Endothelial cell of umbilical vein (primary cell): ENCODE results near the gene STPG4. TPM values are rescaled to one million over a fixed set of nuclear protein-coding genes. Genes with fewer than 3 reads are reported as not detected.

Source experiments
- BruUV-seq: library from RNA; stranded (reverse); fragments of 400-500 nt; replicated peaks from 2 replicates; lab custom pipeline; 2021; lab: Mats Ljungman, UMichigan
- CTCF ChIA-PET: fragments of 300-600, 350-600 bp; sonication (Branson Sonifier 250); formaldehyde crosslinking; loops from one replicate; lab custom pipeline; 2021; ENCODE audit warnings: antibody characterized with exemption, inconsistent platforms; lab: Charles Lee
- POLR2A ChIA-PET: fragments of 300-600, 350-600 bp; sonication (Branson Sonifier 250); formaldehyde crosslinking; loops from one replicate; lab custom pipeline; 2021; ENCODE audit warnings: antibody characterized with exemption, inconsistent platforms; lab: Charles Lee
- DNase-seq: peaks from one replicate; pipeline ENCODE4 v3.0.0-alpha.2; 2011; ENCODE audit warnings: low read depth, low spot score
- FAIRE-seq: peaks from 2 replicates; lab custom pipeline; 2011; peaks lifted over from hg19 to GRCh38; lab: Jason Lieb, UNC
- H2AFZ ChIP-seq: 2 replicates; pipeline ENCODE4 v1.6.0; 2012; ENCODE audit warnings: low read depth, low read length, control low read depth, inconsistent platforms
- H3K27ac ChIP-seq: 2 replicates; pipeline ENCODE4 v1.5.1; 2011; ENCODE audit warnings: low read depth, mild to moderate bottlenecking, control low read depth, low read length, moderate library complexity; ENCODE audit not compliant: insufficient read depth
- H3K27me3 ChIP-seq, 2 experiments: 2 replicates each; pipeline versions ENCODE4 v1.6.0 to v1.6.1; 2011; ENCODE audit warnings: low read length in 2 of 2, mixed read lengths in 1 of 2; ENCODE audit not compliant: control insufficient read depth in 2 of 2, insufficient read depth in 2 of 2
- H3K36me3 ChIP-seq, 2 experiments: 2 replicates in 1 of 2; 3 replicates in 1 of 2; pipeline ENCODE4 v1.5.1; 2011; ENCODE audit warnings: low read length in 2 of 2, mild to moderate bottlenecking in 1 of 2, moderate library complexity in 1 of 2; ENCODE audit not compliant: control insufficient read depth in 2 of 2, insufficient read depth in 2 of 2; ENCODE audit errors: extremely low read depth in 1 of 2
- H3K4me1 ChIP-seq: 3 replicates; pipeline ENCODE4 v1.5.1; 2011; ENCODE audit warnings: mild to moderate bottlenecking, low read length; ENCODE audit not compliant: control insufficient read depth, insufficient read depth; ENCODE audit errors: extremely low read depth
- H3K4me2 ChIP-seq: 2 replicates; pipeline ENCODE4 v1.6.1; 2011; ENCODE audit warnings: low read length, control low read depth, mixed read lengths; ENCODE audit not compliant: insufficient read depth
- H3K4me3 ChIP-seq, 3 experiments: fragments of 200-600 bp in 1 of 3; sonication (generic), shearing (Covaris generic) in 1 of 3; replicated peaks in 1 of 3; 2 replicates each; pipeline ENCODE4 v1.5.1; 2011 to 2016; ENCODE audit warnings: control low read depth in 3 of 3, low read length in 3 of 3, mild to moderate bottlenecking in 2 of 3, inconsistent platforms in 1 of 3, low read depth in 1 of 3, moderate library complexity in 1 of 3; ENCODE audit not compliant: insufficient read depth in 1 of 3
- H3K79me2 ChIP-seq: 2 replicates; pipeline ENCODE4 v1.6.0; 2012; ENCODE audit warnings: low read length, inconsistent platforms; ENCODE audit not compliant: control insufficient read depth, insufficient read depth
- H3K9ac ChIP-seq: replicated peaks from 2 replicates; pipeline ENCODE3; 2011; ENCODE audit warnings: low read length, control low read depth; ENCODE audit not compliant: insufficient read depth; ENCODE audit errors: extremely low read depth
- H3K9me1 ChIP-seq: replicated peaks from 3 replicates; pipeline ENCODE4 v1.6.0; 2011; ENCODE audit warnings: mild to moderate bottlenecking, low read length; ENCODE audit not compliant: control insufficient read depth, insufficient read depth; ENCODE audit errors: extremely low read depth
- H3K9me3 ChIP-seq: replicated peaks from 2 replicates; pipeline ENCODE4 v1.5.1; 2012; ENCODE audit warnings: low read length, inconsistent platforms; ENCODE audit not compliant: control insufficient read depth, insufficient read depth
- H4K20me1 ChIP-seq: replicated peaks from 2 replicates; pipeline ENCODE3; 2011; ENCODE audit warnings: mild to moderate bottlenecking, low read length; ENCODE audit not compliant: control insufficient read depth, insufficient read depth; ENCODE audit errors: extremely low read depth
- EZH2 ChIP-seq: IDR thresholded peaks from 2 replicates; pipeline ENCODE4 v1.6.1; 2012; ENCODE audit warnings: borderline replicate concordance, low read depth, mild to moderate bottlenecking, moderate library complexity, low read length, inconsistent platforms; ENCODE audit not compliant: severe bottlenecking
- FOS ChIP-seq: IDR thresholded peaks from 2 replicates; pipeline ENCODE4 v1.6.1; 2011; ENCODE audit warnings: mild to moderate bottlenecking, low read length, moderate library complexity, borderline replicate concordance; ENCODE audit not compliant: insufficient read depth
- JUN ChIP-seq: IDR thresholded peaks from 2 replicates; pipeline ENCODE4 v1.6.1; 2011; ENCODE audit warnings: borderline replicate concordance, low read depth; ENCODE audit not compliant: insufficient read length, insufficient read depth
- MYC ChIP-seq: IDR thresholded peaks from one replicate; pipeline ENCODE4 v1.6.1; 2011; ENCODE audit warnings: mild to moderate bottlenecking, low read depth, low read length
- POLR2A ChIP-seq: IDR thresholded peaks from 2 replicates; pipeline ENCODE4 v1.6.1; 2012; ENCODE audit warnings: low read depth, mild to moderate bottlenecking, control low read depth, low read length
- POLR2AphosphoS5 ChIP-seq: IDR thresholded peaks from 2 replicates; pipeline ENCODE4 v1.6.1; 2012; ENCODE audit warnings: low read depth, mild to moderate bottlenecking, control low read depth, low read length, moderate library complexity; ENCODE audit not compliant: insufficient read depth
- dilution Hi-C: fragments of 300-500 bp; cut with MboI; formaldehyde crosslinking; loops from one replicate; pipeline ENCODE4 v1.15.0; 2019; ENCODE audit warnings: low sequenced_read_pairs; ENCODE audit not compliant: extremely low pct_ligation_motif_present
- intact Hi-C: fragments of 100-400 bp; cut with micrococcal nuclease; formaldehyde crosslinking; loops from one replicate; pipeline ENCODE4 v1.10.0; 2022
- polyA plus RNA-seq, 4 experiments: library from polyadenylated mRNA; depleted of rRNA in 3 of 4; stranded (reverse) in 3 of 4; unstranded in 1 of 4; fragments of >200 nt; gene quantifications; 2 replicates each; pipeline versions ENCODE4 v1.2.1 to v1.2.3, GENCODE V29; 2011 to 2012; ENCODE audit warnings: missing spikeins in 1 of 4
- total RNA-seq: library from RNA; stranded (reverse); gene quantifications from 2 replicates; pipeline ENCODE4 v1.2.3, GENCODE V29; 2021
- TF ChIP-seq, protein P1 (sequence below), 2 donors: IDR thresholded peaks; 1 replicate in 1 of 2; 2 replicates in 1 of 2; pipeline ENCODE4 v1.5.1; 2011; ENCODE audit warnings: low read length in 2 of 2, mild to moderate bottlenecking in 2 of 2, moderate library complexity in 2 of 2, control low read depth in 1 of 2, inconsistent platforms in 1 of 2, low read depth in 1 of 2; ENCODE audit not compliant: insufficient read depth in 1 of 2; ENCODE audit errors: extremely low read depth in 1 of 2

The STPG4 gene
- total and polyA plus RNA-seq, 2 donors (not counting 3 experiments of a cell fraction or from before 2014, with no cell fraction given): 0.53 TPM; not detected in 1

DNA sequence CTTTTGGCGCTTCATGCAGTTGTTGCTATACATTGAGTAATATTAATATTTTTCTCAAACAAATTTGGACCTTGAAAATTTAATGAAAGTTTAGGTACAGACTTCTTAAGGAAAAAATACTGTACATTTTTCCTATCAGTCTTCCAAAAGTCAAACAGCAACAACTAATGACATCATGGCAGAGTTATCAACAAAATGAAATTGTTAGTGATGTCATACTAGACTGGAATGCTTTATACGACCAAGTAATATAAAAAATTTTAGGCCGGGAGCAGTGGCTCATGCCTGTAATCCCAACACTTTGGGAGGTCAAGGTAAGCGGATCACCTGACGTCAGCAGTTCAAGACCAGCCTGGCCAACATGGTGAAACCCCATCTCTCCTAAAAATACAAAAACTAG lies 12.0 kb upstream of the STPG4 start:
- CTCF ChIA-PET: no interaction called here

More for the DNA sequence above, 12.0 kb upstream of the STPG4 start:
- Histone ChIP-seq H3K9me3 (no peaks in the 10 kb centered on the region), H4K20me1 (peaks cover 33% of the 10 kb centered on the region), H3K4me2 (no peak overlapping the region), H3K27ac (no peak overlapping the region), H3K4me3 (no peak overlapping the region), H2AFZ (no peak overlapping the region), H3K4me1 (peaks cover 16% of the 10 kb centered on the region), H3K9me1 (no peaks in the 10 kb centered on the region), H3K36me3 (peaks cover 7 to 27% of the 10 kb centered on the region in 2 experiments), H3K79me2 (peaks cover 96% of the 10 kb centered on the region), H3K9ac (no peak overlapping the region), H3K27me3 (no peaks in the 10 kb centered on the region)
- BruUV-seq: no TSS peak
- POLR2A ChIA-PET: interaction anchor here (0.6 kb wide), 1 partner anchor 147 kb away, joined by 3 read pairs; no protein-coding TSS in a partner anchor
- FAIRE-seq (peak; percentile 62), DNase-seq (no peak)
- intact Hi-C loops: no loop called here
- dilution Hi-C loops: no loop called here
- TF ChIP-seq, protein P1, sequence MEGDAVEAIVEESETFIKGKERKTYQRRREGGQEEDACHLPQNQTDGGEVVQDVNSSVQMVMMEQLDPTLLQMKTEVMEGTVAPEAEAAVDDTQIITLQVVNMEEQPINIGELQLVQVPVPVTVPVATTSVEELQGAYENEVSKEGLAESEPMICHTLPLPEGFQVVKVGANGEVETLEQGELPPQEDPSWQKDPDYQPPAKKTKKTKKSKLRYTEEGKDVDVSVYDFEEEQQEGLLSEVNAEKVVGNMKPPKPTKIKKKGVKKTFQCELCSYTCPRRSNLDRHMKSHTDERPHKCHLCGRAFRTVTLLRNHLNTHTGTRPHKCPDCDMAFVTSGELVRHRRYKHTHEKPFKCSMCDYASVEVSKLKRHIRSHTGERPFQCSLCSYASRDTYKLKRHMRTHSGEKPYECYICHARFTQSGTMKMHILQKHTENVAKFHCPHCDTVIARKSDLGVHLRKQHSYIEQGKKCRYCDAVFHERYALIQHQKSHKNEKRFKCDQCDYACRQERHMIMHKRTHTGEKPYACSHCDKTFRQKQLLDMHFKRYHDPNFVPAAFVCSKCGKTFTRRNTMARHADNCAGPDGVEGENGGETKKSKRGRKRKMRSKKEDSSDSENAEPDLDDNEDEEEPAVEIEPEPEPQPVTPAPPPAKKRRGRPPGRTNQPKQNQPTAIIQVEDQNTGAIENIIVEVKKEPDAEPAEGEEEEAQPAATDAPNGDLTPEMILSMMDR (IDR thresholded peaks at IDR 0.05; ENCODE audit: extremely low read depth in 1 of 2, insufficient read depth in 1 of 2, low read depth in 1 of 2, low read length in 2 of 2): no peak
- TF ChIP-seq POLR2A: peak; percentile 25
- TF ChIP-seq FOS: no peak
- no peak for TF ChIP-seq JUN
- no peak for TF ChIP-seq POLR2AphosphoS5
- TF ChIP-seq MYC: no peak
- no peak for TF ChIP-seq EZH2
